ENCODE measurements around the gene ASTN2.

DNA sequence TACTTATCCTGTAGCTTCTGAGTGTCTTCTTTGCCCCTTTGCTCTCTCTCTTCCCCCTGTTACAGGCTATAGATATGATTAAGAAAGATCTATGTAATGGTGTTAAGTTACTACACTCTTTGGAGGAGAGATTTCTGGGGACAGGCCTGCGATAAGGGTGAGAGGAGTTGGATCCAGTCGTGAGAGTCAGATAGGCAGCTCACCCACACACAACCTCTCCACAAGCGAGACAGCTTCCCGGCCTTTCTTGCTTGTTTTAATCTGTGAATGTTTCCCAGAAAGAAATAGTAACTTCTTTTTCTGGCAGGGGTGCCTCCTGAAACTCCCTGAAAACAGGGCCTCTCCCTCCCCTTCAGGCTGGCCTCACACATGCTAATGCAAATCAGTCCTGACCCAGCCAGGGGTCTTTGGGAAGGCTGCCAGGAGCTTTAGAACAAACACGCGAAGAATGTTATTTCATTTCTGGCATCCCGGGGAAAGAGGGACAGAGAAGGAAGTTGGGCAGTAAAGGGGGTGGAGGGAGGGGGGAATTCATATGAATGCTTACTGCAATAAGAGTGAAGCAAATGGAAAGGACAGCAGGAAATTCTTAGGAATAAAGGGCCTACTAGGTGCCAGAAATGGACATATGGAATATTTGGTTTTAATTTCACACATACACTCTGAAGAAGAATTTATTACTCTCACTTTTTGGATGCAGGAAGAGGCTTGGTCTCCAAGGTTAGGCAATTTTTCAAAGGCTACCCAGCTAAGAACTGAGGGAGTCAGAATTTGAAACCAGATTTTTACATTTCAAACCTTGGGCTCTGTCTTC is 943.6 kb downstream of the ASTN2 start:
- TF ChIP-seq, protein P1, sequence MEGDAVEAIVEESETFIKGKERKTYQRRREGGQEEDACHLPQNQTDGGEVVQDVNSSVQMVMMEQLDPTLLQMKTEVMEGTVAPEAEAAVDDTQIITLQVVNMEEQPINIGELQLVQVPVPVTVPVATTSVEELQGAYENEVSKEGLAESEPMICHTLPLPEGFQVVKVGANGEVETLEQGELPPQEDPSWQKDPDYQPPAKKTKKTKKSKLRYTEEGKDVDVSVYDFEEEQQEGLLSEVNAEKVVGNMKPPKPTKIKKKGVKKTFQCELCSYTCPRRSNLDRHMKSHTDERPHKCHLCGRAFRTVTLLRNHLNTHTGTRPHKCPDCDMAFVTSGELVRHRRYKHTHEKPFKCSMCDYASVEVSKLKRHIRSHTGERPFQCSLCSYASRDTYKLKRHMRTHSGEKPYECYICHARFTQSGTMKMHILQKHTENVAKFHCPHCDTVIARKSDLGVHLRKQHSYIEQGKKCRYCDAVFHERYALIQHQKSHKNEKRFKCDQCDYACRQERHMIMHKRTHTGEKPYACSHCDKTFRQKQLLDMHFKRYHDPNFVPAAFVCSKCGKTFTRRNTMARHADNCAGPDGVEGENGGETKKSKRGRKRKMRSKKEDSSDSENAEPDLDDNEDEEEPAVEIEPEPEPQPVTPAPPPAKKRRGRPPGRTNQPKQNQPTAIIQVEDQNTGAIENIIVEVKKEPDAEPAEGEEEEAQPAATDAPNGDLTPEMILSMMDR (IDR thresholded peaks at IDR 0.05; ENCODE audit: low read length) = no peak
- no peak for TF ChIP-seq EZH2 (IDR thresholded peaks at IDR 0.05; ENCODE audit: borderline replicate concordance, low read length)

Data from OCI-LY1 (cell line).